ENCODE measurements around the gene AAK1.

- no peak for TF ChIP-seq POLR2AphosphoS5 (IDR thresholded peaks at IDR 0.05)
- TF ChIP-seq POLR2A (IDR thresholded peaks at IDR 0.05): no peak
Measured at GRCh38 chr2:69501301-69501700, 142.2 kb downstream of the AAK1 start.

All from breast epithelium (tissue), 3 donors.